Coronary artery (tissue), 2 donors: Measurements from ENCODE around the gene METTL14.

Experiments used
- DNase-seq: peaks from one replicate; pipeline ENCODE4 v3.0.0-alpha.2; 2017; ENCODE audit warnings: low spot score
- H3K27ac ChIP-seq, 2 donors: fragments of 200-600 bp; sonication (generic); one replicate each; pipeline ENCODE4 v1.5.1; 2016 to 2019
- H3K4me3 ChIP-seq: fragments of 200-600 bp; sonication (generic); 2 replicates; pipeline ENCODE4 v1.5.1; 2016; ENCODE audit warnings: mild to moderate bottlenecking, moderate library complexity
- CTCF ChIP-seq: fragments of 200-600 bp; sonication (generic); IDR thresholded peaks from one replicate; pipeline ENCODE4 v1.5.1; 2019; ENCODE audit warnings: antibody characterized with exemption

The METTL14 gene

DNA sequence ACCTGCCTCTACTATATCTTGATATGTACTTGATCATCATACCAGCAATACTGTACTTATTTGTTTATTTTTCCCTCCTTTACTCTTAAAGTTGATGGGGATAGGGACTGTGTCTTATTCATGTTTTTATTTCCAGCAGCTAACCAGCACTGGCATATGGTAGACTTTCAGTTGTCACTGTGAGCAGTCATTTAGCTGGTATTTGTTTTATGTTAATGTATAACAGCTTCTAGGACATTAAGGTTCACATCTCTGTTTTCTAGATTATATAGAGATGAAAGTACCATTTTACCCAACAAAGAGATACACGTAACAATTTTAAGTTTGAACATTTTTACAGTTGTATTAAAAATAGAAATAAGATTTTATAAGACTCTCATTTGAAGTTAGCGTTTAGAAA, 17.9 kb downstream of the METTL14 start:
- Histone ChIP-seq H3K4me3 (no peak overlapping the region), H3K27ac (no peak overlapping the region)
- no peak for TF ChIP-seq CTCF
- DNase-seq: no peak

GRCh38 chr4:118711052-118711451, 25.9 kb downstream of the METTL14 start:
- no peak for DNase-seq
- Histone ChIP-seq H3K27ac (no peak overlapping the region), H3K4me3 (no peak overlapping the region)
- no peak for TF ChIP-seq CTCF

DNA sequence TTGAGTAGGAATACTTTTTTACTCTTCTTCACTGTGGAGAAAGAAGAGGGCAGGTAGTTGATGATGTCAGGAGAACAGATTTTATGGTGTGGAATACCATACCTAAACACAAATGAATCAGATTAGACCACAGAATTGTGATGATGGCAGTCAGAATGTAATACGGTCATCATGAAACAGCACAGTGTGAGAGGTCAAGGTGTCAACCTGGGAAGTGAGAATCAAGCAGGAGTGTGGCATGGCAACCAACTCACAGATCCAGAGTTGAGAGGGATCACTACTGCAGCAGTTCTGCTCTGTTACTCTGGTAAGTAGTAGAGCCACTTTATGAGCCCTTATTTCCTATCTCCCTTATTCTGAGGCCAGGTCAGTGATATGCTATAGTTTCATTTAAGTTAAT, 27.7 kb downstream of the METTL14 start:
- TF ChIP-seq CTCF: no peak
- Histone ChIP-seq H3K4me3 (no peak overlapping the region), H3K27ac (no peak overlapping the region)
- no peak for DNase-seq

- Histone ChIP-seq H3K27ac (no peak overlapping the region), H3K4me3 (no peak overlapping the region)
- no peak for DNase-seq
- no peak for TF ChIP-seq CTCF
Observed at GRCh38 chr4:118714682-118715081, 29.5 kb downstream of the METTL14 start.

DNA sequence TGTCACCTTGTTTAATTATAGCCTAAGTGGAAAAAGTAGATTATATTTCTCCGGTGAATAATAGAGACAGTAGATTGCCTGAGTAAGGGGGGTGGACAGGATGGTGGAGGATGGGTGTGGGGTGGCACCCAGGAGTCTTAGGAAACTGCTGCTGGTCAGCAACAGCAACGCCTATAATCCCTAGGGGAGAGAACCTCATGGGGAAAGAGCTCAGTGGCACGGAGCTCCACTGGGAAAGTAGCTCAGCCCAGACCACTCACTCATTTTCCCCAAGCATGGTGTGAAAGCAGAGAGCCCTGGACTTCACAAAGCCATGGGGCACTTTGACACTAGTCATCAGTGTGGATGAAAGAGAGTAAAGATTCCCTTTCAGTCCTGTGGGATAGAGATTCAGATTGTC, 31.1 kb downstream of the METTL14 start:
- no peak for DNase-seq
- TF ChIP-seq CTCF: no peak
- no peak overlapping the region for H3K27ac ChIP-seq
- H3K4me3 ChIP-seq: no peak overlapping the region

- Histone ChIP-seq H3K27ac (no peak overlapping the region), H3K4me3 (no peak overlapping the region)
- no peak for DNase-seq
- TF ChIP-seq CTCF: no peak
Observed at GRCh38 chr4:118718511-118719170, 33.4 kb downstream of the METTL14 start.

DNA sequence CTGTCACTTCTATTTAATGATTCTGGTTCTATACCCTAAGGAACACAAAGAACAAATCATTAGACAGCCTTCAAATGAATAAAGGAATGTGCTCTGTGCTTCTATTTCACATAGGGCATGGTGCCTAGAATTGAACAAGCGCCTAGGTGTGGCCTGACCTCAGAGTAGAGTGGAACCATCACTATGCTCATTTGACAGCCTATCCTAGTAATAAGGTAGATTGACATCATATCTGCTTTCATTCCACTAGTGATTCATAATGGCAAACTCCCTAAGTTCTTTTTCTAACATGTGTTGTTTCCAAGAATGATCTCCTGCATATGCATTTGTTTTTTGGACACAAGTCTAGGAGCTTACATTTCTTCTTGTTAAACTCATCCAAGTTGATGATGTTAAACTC, 36.6 kb downstream of the METTL14 start:
- TF ChIP-seq CTCF: no peak
- DNase-seq: no peak
- Histone ChIP-seq H3K4me3 (no peak overlapping the region), H3K27ac (no peak overlapping the region)
